Esophagus muscularis mucosa (tissue), 4 donors: Measurements from ENCODE around the gene CDHR3. TPM values are rescaled to one million over a fixed set of nuclear protein-coding genes. Genes with fewer than 3 reads are reported as not detected.

ENCODE experiments used
- DNase-seq: peaks from one replicate; pipeline ENCODE4 v3.0.0-alpha.2; 2017; ENCODE audit errors: extremely low spot score
- H3K27ac ChIP-seq, 4 donors: fragments of 200-600 bp; sonication (generic); replicated peaks in 1 of 4; 1 replicate in 3 of 4; 2 replicates in 1 of 4; pipeline ENCODE4 v1.5.1; 2016 to 2019; ENCODE audit warnings: mild to moderate bottlenecking in 1 of 4
- H3K27me3 ChIP-seq, 4 donors: fragments of 200-600 bp; sonication (generic); one replicate each; pipeline versions ENCODE4 v1.5.1 to v1.6.0; 2016 to 2019
- H3K36me3 ChIP-seq, 4 donors: fragments of 200-600 bp; sonication (generic); one replicate each; pipeline ENCODE4 v1.5.1; 2016 to 2019
- H3K4me1 ChIP-seq, 4 donors: fragments of 200-600 bp; sonication (generic); one replicate each; pipeline ENCODE4 v1.5.1; 2016 to 2019
- H3K4me3 ChIP-seq, 4 donors: fragments of 200-600 bp; sonication (generic); 1 replicate in 2 of 4; 2 replicates in 2 of 4; pipeline ENCODE4 v1.5.1; 2016 to 2019; ENCODE audit warnings: mild to moderate bottlenecking in 4 of 4, moderate library complexity in 1 of 4
- H3K9me3 ChIP-seq, 4 donors: fragments of 200-600 bp; sonication (generic); 1 replicate in 3 of 4; 2 replicates in 1 of 4; pipeline ENCODE4 v1.5.1; 2016 to 2019
- CTCF ChIP-seq, 3 experiments: fragments of 200-600 bp in 2 of 3; fragments of 450-650 bp in 1 of 3; sonication (generic) in 2 of 3; IDR thresholded peaks; one replicate each; pipeline ENCODE4 v1.5.1; 2017 to 2019; ENCODE audit warnings: antibody characterized with exemption in 3 of 3, mild to moderate bottlenecking in 2 of 3, moderate library complexity in 1 of 3
- EP300 ChIP-seq: sonication (generic); formaldehyde crosslinking; IDR thresholded peaks from one replicate; pipeline ENCODE4 v1.6.1; 2017; ENCODE audit warnings: antibody characterized with exemption
- POLR2A ChIP-seq: fragments of 450-650 bp; IDR thresholded peaks from one replicate; pipeline ENCODE4 v1.6.1; 2017; ENCODE audit warnings: antibody characterized with exemption, moderate library complexity, mild to moderate bottlenecking, low read depth
- POLR2AphosphoS5 ChIP-seq, 2 donors: sonication (generic); formaldehyde crosslinking; IDR thresholded peaks; one replicate each; pipeline ENCODE4 v1.6.1; 2017; ENCODE audit warnings: antibody characterized with exemption in 2 of 2
- WGBS: methylation state at CpG from one replicate; pipeline ENCODE4 v1.1.5; 2018; 5-methylcytosine and 5-hydroxymethylcytosine counted together
- intact Hi-C: fragments of 100-400 bp; cut with DNase I; formaldehyde crosslinking; loops from one replicate; pipeline ENCODE4 v1.15.1; 2023
- total RNA-seq, 4 donors: library from RNA; depleted of rRNA; stranded (reverse); fragments of >200 nt; gene quantifications; one replicate each; pipeline versions ENCODE4 v1.1.0 to v1.2.1, GENCODE V29; 2016

Gene CDHR3
- 10 to 100 TPM in 3 of 4 donors, 1 to 10 TPM in 1; 7.8 to 41.1 (median 21.2) TPM for total RNA-seq

GRCh38 chr7:105963038-105963667, at the start of gene CDHR3:
Gene CDHR3 (plus strand): TSS chr7:105963264. CDS start chr7:105963319, 55 bp downstream.
- Histone ChIP-seq H3K9me3 (no peaks in the 10 kb centered on the region), H3K27ac (peak within 1 kb of the TSS; percentile 78 to 88 (median 84)), H3K36me3 (no peaks in the 10 kb centered on the region), H3K4me3 (peak within 1 kb of the TSS; percentile 7 to 46 (median 42)), H3K4me1 (peaks cover 0 to 38% (median 27%) of the 10 kb centered on the region in 4 donors), H3K27me3 (no peaks in the 10 kb centered on the region)
- WGBS = 74% methylated on average over 4 of the region's 4 CpGs
- TF ChIP-seq EP300 (peak; percentile 57), CTCF (IDR thresholded peaks at IDR 0.05) (no peak), POLR2AphosphoS5 (IDR thresholded peaks at IDR 0.05) (peak; percentile 58 to 83), POLR2A (no peak)
- no peak for DNase-seq
- intact Hi-C loops = no loop called here

GRCh38 chr7:105913947-105914346, 49.1 kb upstream of the CDHR3 start:
- Histone ChIP-seq H3K9me3 (no peaks in the 10 kb centered on the region), H3K27ac (no peak overlapping the region), H3K4me3 (no peak overlapping the region), H3K27me3 (no peaks in the 10 kb centered on the region), H3K4me1 (no peaks in the 10 kb centered on the region), H3K36me3 (peaks cover 0 to 18% (median 4%) of the 10 kb centered on the region in 4 donors)
- 80% methylated on average over 3 of the region's 3 CpGs for WGBS
- no peak for DNase-seq
- intact Hi-C loops = no loop called here
- no peak for TF ChIP-seq EP300
- no peak for TF ChIP-seq CTCF (IDR thresholded peaks at IDR 0.05)
- TF ChIP-seq POLR2A = no peak
- TF ChIP-seq POLR2AphosphoS5 (IDR thresholded peaks at IDR 0.05) = no peak

- WGBS = 93% methylated on average over 1 of the region's 1 CpG
- no peaks in the 10 kb centered on the region for H3K27me3 ChIP-seq
- intact Hi-C loops = no loop called here
- no peaks in the 10 kb centered on the region for H3K9me3 ChIP-seq
- peaks cover 0 to 7% (median 4%) of the 10 kb centered on the region in 4 donors for H3K36me3 ChIP-seq
- no peaks in the 10 kb centered on the region for H3K4me1 ChIP-seq
- TF ChIP-seq POLR2AphosphoS5 (IDR thresholded peaks at IDR 0.05) = no peak
- no peak for TF ChIP-seq CTCF (IDR thresholded peaks at IDR 0.05)
- H3K4me3 ChIP-seq = no peak overlapping the region
- H3K27ac ChIP-seq = no peak overlapping the region
- DNase-seq = no peak
Observed at GRCh38 chr7:105916603-105917002, 46.5 kb upstream of the CDHR3 start.

GRCh38 chr7:105917659-105918058, 45.4 kb upstream of the CDHR3 start:
- intact Hi-C loops = no loop called here
- DNase-seq = no peak
- WGBS = 92% methylated on average over 2 of the region's 2 CpGs
- Histone ChIP-seq H3K27ac (no peak overlapping the region), H3K4me1 (no peaks in the 10 kb centered on the region), H3K9me3 (no peaks in the 10 kb centered on the region), H3K36me3 (peaks cover 0 to 5% (median 4%) of the 10 kb centered on the region in 4 donors), H3K4me3 (no peak overlapping the region), H3K27me3 (no peaks in the 10 kb centered on the region)
- TF ChIP-seq EP300 = no peak
- TF ChIP-seq POLR2A = no peak
- TF ChIP-seq CTCF (IDR thresholded peaks at IDR 0.05) = no peak
- TF ChIP-seq POLR2AphosphoS5 (IDR thresholded peaks at IDR 0.05) = no peak

- H3K36me3 ChIP-seq = peaks cover 0 to 10% (median 4%) of the 10 kb centered on the region in 4 donors
- intact Hi-C loops = no loop called here
- no peak for DNase-seq
- 78% methylated on average over 4 of the region's 4 CpGs for WGBS
- TF ChIP-seq POLR2AphosphoS5 (IDR thresholded peaks at IDR 0.05) (no peak), CTCF (IDR thresholded peaks at IDR 0.05) (no peak), POLR2A (no peak), EP300 (no peak)
- peaks cover 0 to 9% (median 0%) of the 10 kb centered on the region in 4 donors for H3K9me3 ChIP-seq
- H3K4me3 ChIP-seq = no peak overlapping the region
- H3K27ac ChIP-seq = no peak overlapping the region
- H3K4me1 ChIP-seq = no peaks in the 10 kb centered on the region
- H3K27me3 ChIP-seq = no peaks in the 10 kb centered on the region
Observed at GRCh38 chr7:105920766-105921165, 42.3 kb upstream of the CDHR3 start.
